Activated CD4-positive, alpha-beta T cell treated with anti-CD3 and anti-CD28 coated beads, Interleukin-2, Interleukin-6, amounts not matched to agents 100 ng/mL and 50 ng/mL, durations not matched to agents 16 hours and 8 hours (primary cell): Measurements from ENCODE around the gene ATXN1L.
"Not testable (repeated sequence)": the region's sequence is repeated elsewhere in the genome, so short reads cannot be mapped to it uniquely, and the experiment has no call there.

ENCODE experiments used
- DNase-seq: peaks from one replicate; pipeline ENCODE4 v3.0.0-alpha.2; 2020

The ATXN1L gene

GRCh38 chr16:71852561-71852960 is 6.8 kb downstream of the ATXN1L start:
- no peak for DNase-seq

GRCh38 chr16:71853413-71853812 is 7.6 kb downstream of the ATXN1L start:
- peak; percentile 18 for DNase-seq

- no peak for DNase-seq
Observed at GRCh38 chr16:71854369-71854948, 8.7 kb downstream of the ATXN1L start.

- peak; percentile 57 for DNase-seq
Observed at GRCh38 chr16:71855937-71856662, 10.3 kb downstream of the ATXN1L start.

- no peak for DNase-seq
Observed at GRCh38 chr16:71859762-71860521, 14.2 kb downstream of the ATXN1L start.

GRCh38 chr16:71863995-71864394 is 18.2 kb downstream of the ATXN1L start:
- DNase-seq: no peak

GRCh38 chr16:71865173-71865863 is 19.5 kb downstream of the ATXN1L start:
- DNase-seq: no peak

- DNase-seq: not testable (repeated sequence)
Observed at GRCh38 chr16:71867175-71867574, 21.4 kb downstream of the ATXN1L start.

- no peak for DNase-seq
Observed at GRCh38 chr16:71867939-71868338, 22.2 kb downstream of the ATXN1L start.

- no peak for DNase-seq
Observed at GRCh38 chr16:71869089-71869488, 23.3 kb downstream of the ATXN1L start.

GRCh38 chr16:71870818-71871217 is 25.0 kb downstream of the ATXN1L start:
- no peak for DNase-seq

- DNase-seq: no peak
Observed at GRCh38 chr16:71873199-71873598, 27.4 kb downstream of the ATXN1L start.

- no peak for DNase-seq
Observed at GRCh38 chr16:71878911-71879310, 33.1 kb downstream of the ATXN1L start.

GRCh38 chr16:71880176-71880575 is 34.4 kb downstream of the ATXN1L start:
- DNase-seq: no peak

- DNase-seq: peak; percentile 92
Observed at GRCh38 chr16:71882505-71883167, 36.9 kb downstream of the ATXN1L start.

GRCh38 chr16:71883168-71883848 is 37.5 kb downstream of the ATXN1L start:
- peak; percentile 43 for DNase-seq

- DNase-seq: peak; percentile 79
Observed at GRCh38 chr16:71883849-71884638, 38.3 kb downstream of the ATXN1L start, which contains the start of gene ZNF821. TSS of gene ZNF821 (minus strand) at chr16:71884182. CDS start at chr16:71879946, 4,236 bp downstream.

- no peak for DNase-seq
Observed at GRCh38 chr16:71885261-71885650, 39.5 kb downstream of the ATXN1L start.

GRCh38 chr16:71889147-71889546 is 43.4 kb downstream of the ATXN1L start:
- DNase-seq: no peak

GRCh38 chr16:71893888-71894228 is 48.1 kb downstream of the ATXN1L start:
- DNase-seq: no peak

- DNase-seq: peak; percentile 52
Observed at GRCh38 chr16:71894229-71894920, 48.6 kb downstream of the ATXN1L start.
